ENCODE results near the gene KRTAP1-4. TPM values are rescaled to one million over a fixed set of nuclear protein-coding genes. Genes with fewer than 3 reads are reported as not detected.

Gene KRTAP1-4
- total RNA-seq, 2 experiments from 2014 or later = not detected

DNA sequence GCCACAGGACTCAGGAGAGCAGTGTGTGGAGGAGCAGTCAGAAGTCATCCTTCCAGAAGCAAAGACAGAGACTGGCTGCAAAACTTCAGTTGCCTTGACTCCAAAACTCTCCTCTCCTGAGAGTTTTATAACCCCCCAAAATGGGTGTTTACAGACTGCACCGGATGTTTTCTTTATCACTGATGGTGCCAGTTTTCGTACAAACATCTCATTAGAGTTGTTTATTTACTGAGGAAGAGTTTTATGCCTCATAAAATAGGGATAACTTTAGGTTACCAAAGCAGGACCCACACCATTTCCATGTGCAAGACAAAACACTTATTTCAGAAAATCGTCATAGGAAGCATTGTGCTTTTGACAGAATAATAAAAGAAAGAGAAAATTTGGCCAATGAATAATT, 45.8 kb downstream of the KRTAP1-4 start, which contains the start of gene KRT40:
Gene KRT40 (minus strand): TSS at position 101 of the 400 bp plus-strand sequence. CDS start 53 bp downstream, at position 48.
- Mint-ChIP-seq H3K9me3 (no peaks in the 10 kb centered on the region), H3K27me3 (peaks cover 16% of the 10 kb centered on the region)

DNA sequence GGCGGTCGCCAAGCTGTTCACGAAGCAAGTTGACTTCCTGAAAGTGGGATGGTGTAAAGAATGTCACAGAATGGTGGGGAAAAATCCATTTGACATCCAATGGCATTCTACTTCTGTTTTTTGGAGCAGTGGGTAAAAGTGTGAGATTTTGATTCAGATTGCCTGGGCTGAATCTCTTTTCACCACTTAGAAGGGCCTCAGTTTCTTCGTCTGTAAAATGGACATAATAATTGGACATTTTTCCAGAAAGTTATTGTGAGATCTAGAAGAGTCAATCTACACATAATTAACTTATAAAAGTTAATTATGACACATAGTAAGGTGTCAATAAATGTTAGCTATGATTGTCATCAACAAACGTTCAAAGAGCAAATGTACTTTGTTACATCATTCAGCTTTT, 48.9 kb downstream of the KRTAP1-4 start:
- ChIA-PET CTCF (no interaction called here), POLR2A (no interaction called here)
- Histone ChIP-seq H3K36me3 (ENCODE audit: insufficient read depth, low read length) (no peaks in the 10 kb centered on the region), H3K4me1 (ENCODE audit: insufficient read depth, low read length) (no peaks in the 10 kb centered on the region), H3K4me3 (ENCODE audit: low read length) (no peak overlapping the region), H3K9me3 (ENCODE audit: control insufficient read depth in 1 of 2, insufficient read depth in 1 of 2, low read length in 2 of 2) (no peaks in the 10 kb centered on the region), H3K27ac (ENCODE audit: low read depth in 1 of 2, low read length in 2 of 2) (no peak overlapping the region), H3K27me3 (ENCODE audit: control insufficient read depth in 1 of 2, insufficient read depth in 2 of 2, low read length in 2 of 2) (peaks cover under 1 to 17% of the 10 kb centered on the region in 2 experiments)
- Mint-ChIP-seq H3K36me3 (ENCODE audit: low read depth) (no peaks in the 10 kb centered on the region), H3K9me3 (no peaks in the 10 kb centered on the region), H3K4me1 (ENCODE audit: low read depth) (no peaks in the 10 kb centered on the region), H3K27me3 (peaks cover 15% of the 10 kb centered on the region), H3K27ac (no peak overlapping the region), H3K4me3 (no peak overlapping the region)
- TF ChIP-seq, protein P1, sequence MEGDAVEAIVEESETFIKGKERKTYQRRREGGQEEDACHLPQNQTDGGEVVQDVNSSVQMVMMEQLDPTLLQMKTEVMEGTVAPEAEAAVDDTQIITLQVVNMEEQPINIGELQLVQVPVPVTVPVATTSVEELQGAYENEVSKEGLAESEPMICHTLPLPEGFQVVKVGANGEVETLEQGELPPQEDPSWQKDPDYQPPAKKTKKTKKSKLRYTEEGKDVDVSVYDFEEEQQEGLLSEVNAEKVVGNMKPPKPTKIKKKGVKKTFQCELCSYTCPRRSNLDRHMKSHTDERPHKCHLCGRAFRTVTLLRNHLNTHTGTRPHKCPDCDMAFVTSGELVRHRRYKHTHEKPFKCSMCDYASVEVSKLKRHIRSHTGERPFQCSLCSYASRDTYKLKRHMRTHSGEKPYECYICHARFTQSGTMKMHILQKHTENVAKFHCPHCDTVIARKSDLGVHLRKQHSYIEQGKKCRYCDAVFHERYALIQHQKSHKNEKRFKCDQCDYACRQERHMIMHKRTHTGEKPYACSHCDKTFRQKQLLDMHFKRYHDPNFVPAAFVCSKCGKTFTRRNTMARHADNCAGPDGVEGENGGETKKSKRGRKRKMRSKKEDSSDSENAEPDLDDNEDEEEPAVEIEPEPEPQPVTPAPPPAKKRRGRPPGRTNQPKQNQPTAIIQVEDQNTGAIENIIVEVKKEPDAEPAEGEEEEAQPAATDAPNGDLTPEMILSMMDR (IDR thresholded peaks at IDR 0.05) = no peak
- DNase-seq (no peak), ATAC-seq (ENCODE audit: poor library complexity) (no peak)
- intact Hi-C loops (cut with DNase I, micrococcal nuclease) = no loop called here

More for the DNA sequence above, 45.8 kb downstream of the KRTAP1-4 start, which contains the start of gene KRT40:
- Histone ChIP-seq H3K27me3 (ENCODE audit: control insufficient read depth in 1 of 2, insufficient read depth in 2 of 2, low read length in 2 of 2) (peaks cover 0 to 14% of the 10 kb centered on the region in 2 experiments), H3K27ac (ENCODE audit: low read depth in 1 of 2, low read length in 2 of 2) (no peak within 1 kb of the TSS), H3K4me1 (ENCODE audit: insufficient read depth, low read length) (no peaks in the 10 kb centered on the region), H3K4me3 (ENCODE audit: low read length) (no peak within 1 kb of the TSS), H3K9me3 (ENCODE audit: control insufficient read depth in 1 of 2, insufficient read depth in 1 of 2, low read length in 2 of 2) (no peaks in the 10 kb centered on the region), H3K36me3 (ENCODE audit: insufficient read depth, low read length) (no peaks in the 10 kb centered on the region)
- intact Hi-C loops (cut with DNase I, micrococcal nuclease) = no loop called here
- DNase-seq (no peak), ATAC-seq (ENCODE audit: poor library complexity) (no peak)
- TF ChIP-seq, protein P1 (IDR thresholded peaks at IDR 0.05) = no peak
- CTCF ChIA-PET = no interaction called here
- Mint-ChIP-seq H3K4me3 (no peak within 1 kb of the TSS), H3K27ac (no peak within 1 kb of the TSS), H3K4me1 (ENCODE audit: low read depth) (no peaks in the 10 kb centered on the region), H3K36me3 (ENCODE audit: low read depth) (no peaks in the 10 kb centered on the region)
- POLR2A ChIA-PET = no interaction called here

DNA sequence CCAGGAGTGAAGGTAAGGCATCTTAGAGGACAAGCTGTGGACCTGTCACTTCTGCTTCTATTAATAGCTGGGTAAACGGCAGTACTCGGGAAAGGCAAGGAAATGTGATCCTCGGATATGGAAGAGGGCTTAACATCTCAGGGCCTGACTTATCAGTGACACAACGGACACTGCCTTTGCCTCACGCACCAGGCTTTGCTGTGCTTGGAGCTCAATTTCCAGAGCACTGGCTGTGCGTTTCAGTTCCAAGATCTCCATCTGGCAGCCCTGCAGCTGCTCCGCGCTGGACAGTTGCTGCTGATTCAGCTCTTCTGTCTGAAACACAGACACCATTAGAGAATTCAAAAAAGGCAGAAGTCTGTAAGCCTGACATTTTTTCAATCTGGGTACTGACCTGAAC, 49.4 kb downstream of the KRTAP1-4 start:
- Histone ChIP-seq H3K9me3 (ENCODE audit: control insufficient read depth in 1 of 2, insufficient read depth in 1 of 2, low read length in 2 of 2) (no peaks in the 10 kb centered on the region), H3K4me3 (ENCODE audit: low read length) (no peak overlapping the region), H3K27me3 (ENCODE audit: control insufficient read depth in 1 of 2, insufficient read depth in 2 of 2, low read length in 2 of 2) (peaks cover 3 to 19% of the 10 kb centered on the region in 2 experiments), H3K4me1 (ENCODE audit: insufficient read depth, low read length) (no peaks in the 10 kb centered on the region), H3K27ac (ENCODE audit: low read depth in 1 of 2, low read length in 2 of 2) (no peak overlapping the region), H3K36me3 (ENCODE audit: insufficient read depth, low read length) (no peaks in the 10 kb centered on the region)
- ChIA-PET CTCF (no interaction called here), POLR2A (no interaction called here)
- H3K9me3 Mint-ChIP-seq = no peaks in the 10 kb centered on the region
- no peak overlapping the region for H3K27ac Mint-ChIP-seq
- TF ChIP-seq, protein P1 (IDR thresholded peaks at IDR 0.05) = no peak
- no peak overlapping the region for H3K4me3 Mint-ChIP-seq
- no peak for ATAC-seq (ENCODE audit: poor library complexity)
- H3K27me3 Mint-ChIP-seq = peaks cover 16% of the 10 kb centered on the region
- no peak for DNase-seq
- no peaks in the 10 kb centered on the region for H3K4me1 Mint-ChIP-seq (ENCODE audit: low read depth)
- intact Hi-C loops (cut with DNase I, micrococcal nuclease) = no loop called here
- H3K36me3 Mint-ChIP-seq (ENCODE audit: low read depth) = no peaks in the 10 kb centered on the region

Measured in CD4-positive, alpha-beta T cell (primary cell).